Naive thymus-derived CD4-positive, alpha-beta T cell (primary cell): Measurements from ENCODE around the gene FBRSL1. TPM values are rescaled to one million over a fixed set of nuclear protein-coding genes. Genes with fewer than 3 reads are reported as not detected.

ENCODE experiments used
- ATAC-seq: fragments of 150-1000 bp; cut with Tn5 transposase; 2 replicates; pipeline ENCODE4 v1.10.0; 2021; ENCODE audit warnings: mild to moderate bottlenecking, moderate library complexity
- CTCF ChIA-PET: fragments of 350-600 bp; sonication (Branson Sonifier 250); formaldehyde crosslinking; loops from one replicate; lab custom pipeline; 2021; ENCODE audit warnings: antibody characterized with exemption; lab: Charles Lee
- POLR2A ChIA-PET: fragments of 350-600 bp; sonication (Branson Sonifier 250); formaldehyde crosslinking; loops from one replicate; lab custom pipeline; 2021; ENCODE audit warnings: antibody characterized with exemption, inconsistent platforms; lab: Charles Lee
- DNase-seq, 9 donors: peaks; one replicate each; pipeline versions ENCODE4 v3.0.0 to v3.0.0-alpha.2; 2020 to 2022; ENCODE audit warnings: mixed read lengths in 1 of 9
- H3K27ac ChIP-seq: one replicate; pipeline ENCODE4 v1.7.0; 2013; ENCODE audit warnings: mild to moderate bottlenecking, low read depth, low read length, moderate library complexity
- H3K27me3 ChIP-seq, 2 donors: one replicate each; pipeline ENCODE4 v1.7.0; 2013; ENCODE audit warnings: low read length in 2 of 2, mild to moderate bottlenecking in 2 of 2, moderate library complexity in 2 of 2; ENCODE audit not compliant: control insufficient read depth in 2 of 2, insufficient read depth in 2 of 2
- H3K36me3 ChIP-seq, 3 experiments: 1 replicate in 2 of 3; 2 replicates in 1 of 3; pipeline ENCODE4 v1.7.0; 2013; ENCODE audit warnings: low read length in 3 of 3, mild to moderate bottlenecking in 3 of 3, moderate library complexity in 1 of 3; ENCODE audit not compliant: insufficient read depth in 3 of 3, control insufficient read depth in 2 of 3
- H3K4me1 ChIP-seq, 2 donors: one replicate each; pipeline ENCODE4 v1.7.0; 2013; ENCODE audit warnings: low read length in 2 of 2, mild to moderate bottlenecking in 2 of 2, moderate library complexity in 1 of 2; ENCODE audit not compliant: control insufficient read depth in 2 of 2, insufficient read depth in 2 of 2
- H3K4me3 ChIP-seq: 2 replicates; pipeline ENCODE4 v1.7.0; 2013; ENCODE audit warnings: mild to moderate bottlenecking, low read length
- H3K9me3 ChIP-seq, 3 experiments: 1 replicate in 2 of 3; 2 replicates in 1 of 3; pipeline ENCODE4 v1.7.0; 2013; ENCODE audit warnings: low read length in 3 of 3; ENCODE audit not compliant: control insufficient read depth in 2 of 3
- H3K27ac Mint-ChIP-seq, 9 donors: one replicate each; pipeline ENCODE4 v1.8.0; 2020 to 2022; ENCODE audit warnings: mixed read lengths in 9 of 9, mild to moderate bottlenecking in 8 of 9, moderate library complexity in 5 of 9, inconsistent platforms in 2 of 9
- H3K27me3 Mint-ChIP-seq, 5 donors: one replicate each; pipeline ENCODE4 v1.8.0; 2021 to 2022; ENCODE audit warnings: mixed read lengths in 5 of 5, mild to moderate bottlenecking in 1 of 5
- H3K36me3 Mint-ChIP-seq, 5 donors: one replicate each; pipeline ENCODE4 v1.8.0; 2020 to 2022; ENCODE audit warnings: mixed read lengths in 5 of 5, mild to moderate bottlenecking in 3 of 5, inconsistent platforms in 1 of 5
- H3K4me1 Mint-ChIP-seq, 7 donors: one replicate each; pipeline ENCODE4 v1.8.0; 2020 to 2022; ENCODE audit warnings: mixed read lengths in 7 of 7, mild to moderate bottlenecking in 3 of 7, inconsistent platforms in 1 of 7
- H3K4me3 Mint-ChIP-seq, 10 donors: one replicate each; pipeline ENCODE4 v1.8.0; 2020 to 2022; ENCODE audit warnings: mild to moderate bottlenecking in 10 of 10, mixed read lengths in 10 of 10, moderate library complexity in 6 of 10, inconsistent platforms in 2 of 10
- H3K9me3 Mint-ChIP-seq, 11 donors: one replicate each; pipeline ENCODE4 v1.8.0; 2020 to 2022; ENCODE audit warnings: mixed read lengths in 11 of 11, mild to moderate bottlenecking in 4 of 11, inconsistent platforms in 1 of 11, moderate library complexity in 1 of 11
- intact Hi-C, 2 donors: fragments of 100-400 bp; cut with micrococcal nuclease; formaldehyde crosslinking; loops; one replicate each; pipeline ENCODE4 v1.15.1; 2023
- polyA plus RNA-seq, 2 donors: library from polyadenylated mRNA; unstranded; fragments of 300-500 nt; fragmentation: Illumina TruSeq; gene quantifications; one replicate each; pipeline ENCODE4 v1.2.3, GENCODE V29; 2021
- total RNA-seq, 6 experiments: library from RNA in 5 of 6; stranded (reverse) in 5 of 6; gene quantifications; 1 replicate in 5 of 6; 2 replicates in 1 of 6; pipeline ENCODE4 v1.2.3 and lab custom pipeline; 2021 to 2026

The FBRSL1 gene
- total and polyA plus RNA-seq, 7 experiments from 2014 or later: 0.77 to 105 (median 90.9) TPM

DNA sequence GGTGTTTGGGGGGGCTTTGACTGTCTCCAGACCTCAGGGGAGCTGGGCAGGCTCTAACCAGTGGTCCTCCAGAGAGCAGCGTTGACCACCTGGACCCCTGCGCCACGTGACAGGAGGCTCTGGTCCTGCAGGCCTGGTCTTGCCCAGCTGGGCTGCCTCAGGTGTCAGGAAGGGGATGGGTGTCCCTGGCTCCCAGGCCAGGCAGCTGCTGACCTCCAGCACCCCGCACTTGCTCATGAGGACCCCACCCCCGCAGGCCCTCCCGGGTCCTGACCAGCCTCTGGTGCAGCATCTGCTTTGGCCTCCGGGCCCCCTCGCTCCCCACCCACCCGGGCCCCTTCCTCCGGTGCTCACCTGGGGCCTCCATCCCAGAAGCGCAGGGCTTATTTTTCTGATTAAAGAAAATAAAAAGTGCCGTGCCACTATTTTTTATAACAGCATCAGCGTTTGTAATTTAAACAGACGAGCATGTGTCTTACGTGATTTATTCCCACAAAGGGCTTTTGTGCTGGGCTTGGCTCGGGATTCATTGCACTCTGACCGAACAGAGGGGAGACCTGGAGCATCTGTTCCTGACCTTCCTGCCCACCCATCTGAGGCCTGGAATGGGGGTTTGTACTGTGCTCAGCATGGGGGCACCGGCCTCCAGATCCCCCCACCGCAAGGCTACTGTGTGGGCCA lies 21.7 kb downstream of the FBRSL1 start:
- ChIA-PET CTCF (no interaction called here), POLR2A (no interaction called here)
- Histone ChIP-seq H3K4me1 (peaks cover 0 to 13% of the 10 kb centered on the region in 2 donors), H3K27me3 (no peaks in the 10 kb centered on the region), H3K27ac (no peak overlapping the region), H3K9me3 (no peaks in the 10 kb centered on the region), H3K36me3 (peaks cover 0 to 69% (median 0%) of the 10 kb centered on the region in 3 experiments), H3K4me3 (no peak overlapping the region)
- Mint-ChIP-seq H3K4me1 (peaks cover under 1 to 17% (median 10%) of the 10 kb centered on the region in 7 donors), H3K27me3 (no peaks in the 10 kb centered on the region), H3K27ac (no peak overlapping the region), H3K36me3 (peaks cover 0 to 15% (median 11%) of the 10 kb centered on the region in 5 donors), H3K9me3 (peaks cover 0 to 9% (median 0%) of the 10 kb centered on the region in 11 donors), H3K4me3 (no peak overlapping the region)
- no peak for DNase-seq
- intact Hi-C loops: no loop called here
- ATAC-seq: no peak

DNA sequence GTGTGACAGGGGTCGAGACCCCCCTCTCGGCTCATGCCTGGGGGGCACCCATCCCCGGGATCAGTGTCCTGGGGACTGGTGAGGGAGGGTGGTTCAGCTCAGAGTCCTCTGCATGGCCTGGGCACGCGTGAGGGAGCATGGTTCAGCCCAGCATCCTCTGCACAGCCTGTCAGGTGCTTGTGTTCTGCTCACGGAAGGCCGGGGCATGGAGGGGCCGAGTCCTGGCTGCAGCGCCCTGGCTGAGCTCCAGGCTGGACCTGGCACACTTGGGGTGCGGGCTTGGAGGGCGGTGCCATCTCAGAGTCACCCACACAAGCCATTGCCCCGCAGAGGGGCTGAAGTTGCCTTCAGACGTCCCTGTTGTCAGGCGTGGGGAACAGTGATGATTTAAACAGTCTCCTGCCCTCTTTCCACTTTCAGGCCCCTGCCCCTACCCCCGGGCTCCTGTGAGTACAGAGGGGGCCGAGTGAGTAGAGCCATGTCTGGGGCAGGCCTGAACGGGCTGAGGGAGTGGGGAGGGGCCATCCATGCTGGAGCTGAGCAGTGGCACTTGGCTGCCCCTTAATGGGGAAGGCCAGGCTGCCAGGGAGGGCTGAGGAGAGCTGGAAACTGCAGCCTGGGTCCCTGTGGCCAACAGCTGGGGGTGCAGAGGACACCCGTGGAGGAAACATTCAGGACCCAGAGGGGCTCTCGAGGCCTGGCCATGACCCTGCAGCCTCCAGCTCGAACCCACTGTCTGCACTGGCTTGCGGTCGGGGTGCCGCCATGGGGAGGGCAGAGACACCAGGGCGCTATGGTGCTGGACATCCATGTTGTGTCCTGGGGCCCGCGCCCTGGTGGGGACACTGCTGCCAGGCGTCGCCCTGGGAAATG lies 22.5 kb downstream of the FBRSL1 start:
- peaks cover 0 to 5% of the 10 kb centered on the region in 2 donors for H3K4me1 ChIP-seq
- ATAC-seq (no peak), DNase-seq (no peak)
- peaks cover 0 to 73% (median 0%) of the 10 kb centered on the region in 3 experiments for H3K36me3 ChIP-seq
- no peaks in the 10 kb centered on the region for H3K9me3 ChIP-seq
- no peak overlapping the region for H3K27ac Mint-ChIP-seq
- H3K36me3 Mint-ChIP-seq: peaks cover 2 to 20% (median 13%) of the 10 kb centered on the region in 5 donors
- H3K4me3 ChIP-seq: no peak overlapping the region
- no peaks in the 10 kb centered on the region for H3K27me3 ChIP-seq
- peaks cover 0 to 9% (median 0%) of the 10 kb centered on the region in 11 donors for H3K9me3 Mint-ChIP-seq
- H3K27ac ChIP-seq: no peak overlapping the region
- POLR2A ChIA-PET: no interaction called here
- peaks cover 0 to 11% (median 4%) of the 10 kb centered on the region in 7 donors for H3K4me1 Mint-ChIP-seq
- CTCF ChIA-PET: interaction anchor here (0.6 to 0.9 kb wide), 2 partner anchors 10 to 139 kb away, joined by 3 read pairs; no protein-coding TSS in a partner anchor
- intact Hi-C loops: no loop called here
- no peak overlapping the region for H3K4me3 Mint-ChIP-seq
- no peaks in the 10 kb centered on the region for H3K27me3 Mint-ChIP-seq

DNA sequence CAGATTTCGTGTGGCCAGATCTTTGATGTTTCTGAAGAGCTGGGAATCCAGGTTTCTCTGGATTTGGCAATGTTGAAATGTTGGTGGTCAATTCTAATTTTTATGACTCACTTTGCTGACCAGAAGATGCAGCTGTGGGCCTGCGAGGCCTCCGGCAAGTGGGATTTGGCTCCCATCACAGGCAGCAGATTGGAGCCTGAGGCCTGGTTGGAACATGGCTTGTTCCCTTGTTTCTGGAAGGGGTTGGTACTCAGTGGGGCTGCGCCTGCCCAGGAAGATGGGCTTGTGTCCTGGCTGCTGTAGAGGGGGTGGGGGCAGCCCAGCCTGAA lies 23.1 kb downstream of the FBRSL1 start:
- ChIA-PET CTCF (interaction anchor here (0.6 to 0.9 kb wide), 2 partner anchors 10 to 140 kb away, joined by 3 read pairs; no protein-coding TSS in a partner anchor), POLR2A (no interaction called here)
- no peak for DNase-seq
- H3K4me3 ChIP-seq: no peak overlapping the region
- H3K27me3 ChIP-seq: no peaks in the 10 kb centered on the region
- no peak overlapping the region for H3K4me3 Mint-ChIP-seq
- peak overlapping the region in 1 of 9 donors; percentile 45 for H3K27ac Mint-ChIP-seq
- peaks cover 0 to 9% (median 0%) of the 10 kb centered on the region in 11 donors for H3K9me3 Mint-ChIP-seq
- H3K36me3 ChIP-seq: peaks cover 0 to 75% (median under 1%) of the 10 kb centered on the region in 3 experiments
- no peaks in the 10 kb centered on the region for H3K27me3 Mint-ChIP-seq
- no peak overlapping the region for H3K27ac ChIP-seq
- intact Hi-C loops: no loop called here
- H3K36me3 Mint-ChIP-seq: peaks cover 5 to 24% (median 17%) of the 10 kb centered on the region in 5 donors
- peaks cover 0 to 14% (median 4%) of the 10 kb centered on the region in 7 donors for H3K4me1 Mint-ChIP-seq
- no peaks in the 10 kb centered on the region for H3K4me1 ChIP-seq
- no peak for ATAC-seq
- H3K9me3 ChIP-seq: no peaks in the 10 kb centered on the region

- DNase-seq: no peak
- H3K4me1 ChIP-seq: no peaks in the 10 kb centered on the region
- H3K4me1 Mint-ChIP-seq: peaks cover 0 to 19% (median 7%) of the 10 kb centered on the region in 7 donors
- no peaks in the 10 kb centered on the region for H3K27me3 ChIP-seq
- no peak for ATAC-seq
- H3K27ac ChIP-seq: no peak overlapping the region
- no peaks in the 10 kb centered on the region for H3K27me3 Mint-ChIP-seq
- H3K4me3 Mint-ChIP-seq: no peak overlapping the region
- POLR2A ChIA-PET: no interaction called here
- peaks cover 0 to 75% (median 4%) of the 10 kb centered on the region in 3 experiments for H3K36me3 ChIP-seq
- CTCF ChIA-PET: no interaction called here
- peaks cover 0 to 9% (median 2%) of the 10 kb centered on the region in 11 donors for H3K9me3 Mint-ChIP-seq
- peak overlapping the region in 1 of 9 donors; percentile 45 for H3K27ac Mint-ChIP-seq
- intact Hi-C loops: no loop called here
- H3K4me3 ChIP-seq: no peak overlapping the region
- no peaks in the 10 kb centered on the region for H3K9me3 ChIP-seq
- peaks cover 11 to 30% (median 22%) of the 10 kb centered on the region in 5 donors for H3K36me3 Mint-ChIP-seq
Observed at GRCh38 chr12:132513458-132514135, 23.6 kb downstream of the FBRSL1 start.

- ATAC-seq (peak; percentile 7), DNase-seq (no peak)
- peaks cover 0 to 21% (median 8%) of the 10 kb centered on the region in 7 donors for H3K4me1 Mint-ChIP-seq
- Histone ChIP-seq H3K36me3 (peaks cover 0 to 75% (median 4%) of the 10 kb centered on the region in 3 experiments), H3K4me1 (no peaks in the 10 kb centered on the region), H3K27me3 (no peaks in the 10 kb centered on the region), H3K9me3 (peaks cover 0 to 3% (median 0%) of the 10 kb centered on the region in 3 experiments), H3K4me3 (no peak overlapping the region), H3K27ac (no peak overlapping the region)
- no peak overlapping the region for H3K4me3 Mint-ChIP-seq
- intact Hi-C loops: no loop called here
- no peak overlapping the region for H3K27ac Mint-ChIP-seq
- H3K36me3 Mint-ChIP-seq: peaks cover 18 to 37% (median 30%) of the 10 kb centered on the region in 5 donors
- ChIA-PET CTCF (interaction anchor here (1.1 kb wide), 1 partner anchor 78 kb away, joined by 3 read pairs; no protein-coding TSS in a partner anchor), POLR2A (interaction anchor here (1.0 kb wide), 1 partner anchor 54 kb away, joined by 4 read pairs; no protein-coding TSS in a partner anchor)
- H3K27me3 Mint-ChIP-seq: no peaks in the 10 kb centered on the region
- peaks cover 0 to 13% (median 2%) of the 10 kb centered on the region in 11 donors for H3K9me3 Mint-ChIP-seq
Observed at GRCh38 chr12:132514216-132514820, 24.4 kb downstream of the FBRSL1 start.
